ENCODE data around the gene BRIP1.

- TF ChIP-seq CTCF (conservative IDR thresholded peaks at IDR 0.05; ENCODE audit: low read depth, low read length) (no peak), EZH2 (IDR thresholded peaks at IDR 0.05; ENCODE audit: borderline replicate concordance, low read depth, low read length, poor library complexity, severe bottlenecking) (no peak)
Measured at GRCh38 chr17:61657338-61657737, 206.0 kb downstream of the BRIP1 start.

Data from A673 (cell line).